Retina (tissue), 1 donor: ENCODE data around the gene ZNF541.
"Not testable (repeated sequence)": the region's sequence is repeated elsewhere in the genome, so short reads cannot be mapped to it uniquely, and the experiment has no call there.

ENCODE experiments used
- DNase-seq: peaks from one replicate; pipeline ENCODE4 v3.0.0-alpha.2; 2016

ZNF541 gene

GRCh38 chr19:47600246-47601179 lies 27.6 kb upstream of the ZNF541 start:
- DNase-seq: peak; percentile 99

GRCh38 chr19:47599671-47600245 lies 26.8 kb upstream of the ZNF541 start:
- not testable (repeated sequence) for DNase-seq

- DNase-seq: peak; percentile 22
These were observed 25.7 kb upstream of the ZNF541 start for GRCh38 chr19:47598407-47599349.

DNA sequence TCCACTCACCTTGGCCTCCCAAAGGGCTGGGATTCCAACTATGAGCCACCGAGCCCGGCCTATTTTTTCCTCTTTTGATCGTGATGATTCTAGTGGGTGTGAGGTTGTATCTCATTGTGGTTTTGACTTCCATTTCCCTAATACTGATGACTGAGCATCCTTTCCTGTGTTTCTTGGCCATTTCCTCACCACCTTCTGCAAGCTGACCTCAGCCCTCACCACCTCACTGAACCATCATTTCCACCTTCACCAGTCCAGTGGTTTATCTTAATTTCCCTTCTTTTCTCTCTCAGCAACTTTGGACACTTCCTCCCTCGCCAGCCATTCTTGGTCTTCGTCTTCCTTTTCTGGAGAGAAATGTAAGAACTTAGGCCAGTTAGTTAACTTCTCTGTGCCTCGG lies 23.0 kb upstream of the ZNF541 start:
- DNase-seq: no peak

DNA sequence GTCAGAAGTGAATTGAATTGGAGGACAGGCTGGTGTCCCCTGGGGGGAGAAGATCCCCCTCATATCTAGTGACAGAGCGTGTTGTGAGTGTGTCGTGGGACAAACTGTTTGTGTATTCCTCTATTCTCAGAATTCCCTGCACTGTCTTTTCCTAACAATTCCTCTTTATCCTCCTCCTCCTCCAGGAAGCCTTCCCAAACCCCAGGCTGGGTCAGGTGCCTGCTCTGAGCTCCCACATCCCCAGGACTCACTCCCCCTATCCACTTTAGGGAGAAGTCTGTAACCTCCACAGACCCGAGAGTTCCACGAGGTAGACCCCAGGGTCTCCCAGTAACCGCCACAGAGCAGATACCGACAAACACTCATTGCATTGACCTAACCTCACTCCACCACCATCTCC lies 20.9 kb upstream of the ZNF541 start:
- no peak for DNase-seq

- no peak for DNase-seq
These were observed 16.9 kb upstream of the ZNF541 start for GRCh38 chr19:47589824-47590223.

DNA sequence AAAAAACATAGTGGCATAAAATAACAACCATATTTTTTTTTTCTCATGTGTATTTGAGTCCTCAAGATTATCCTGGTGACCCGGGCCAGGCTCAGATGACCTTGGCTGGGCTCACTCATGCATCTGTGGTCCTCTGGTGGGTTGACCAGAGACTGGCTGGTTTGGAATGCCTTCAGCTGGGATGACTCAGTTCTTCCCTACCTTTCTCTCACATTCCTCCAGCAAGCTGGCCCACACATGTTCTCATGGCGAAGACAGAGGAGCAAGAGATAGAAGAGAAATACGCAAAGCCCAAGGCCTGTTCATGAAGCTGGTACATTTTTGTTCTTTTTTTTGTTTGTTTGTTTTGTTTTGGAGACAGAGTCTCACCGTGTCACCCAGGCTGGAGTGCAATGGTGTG lies 14.3 kb upstream of the ZNF541 start:
- DNase-seq: no peak

- DNase-seq: not testable (repeated sequence)
These were observed 10.2 kb upstream of the ZNF541 start for GRCh38 chr19:47583161-47583560.

DNA sequence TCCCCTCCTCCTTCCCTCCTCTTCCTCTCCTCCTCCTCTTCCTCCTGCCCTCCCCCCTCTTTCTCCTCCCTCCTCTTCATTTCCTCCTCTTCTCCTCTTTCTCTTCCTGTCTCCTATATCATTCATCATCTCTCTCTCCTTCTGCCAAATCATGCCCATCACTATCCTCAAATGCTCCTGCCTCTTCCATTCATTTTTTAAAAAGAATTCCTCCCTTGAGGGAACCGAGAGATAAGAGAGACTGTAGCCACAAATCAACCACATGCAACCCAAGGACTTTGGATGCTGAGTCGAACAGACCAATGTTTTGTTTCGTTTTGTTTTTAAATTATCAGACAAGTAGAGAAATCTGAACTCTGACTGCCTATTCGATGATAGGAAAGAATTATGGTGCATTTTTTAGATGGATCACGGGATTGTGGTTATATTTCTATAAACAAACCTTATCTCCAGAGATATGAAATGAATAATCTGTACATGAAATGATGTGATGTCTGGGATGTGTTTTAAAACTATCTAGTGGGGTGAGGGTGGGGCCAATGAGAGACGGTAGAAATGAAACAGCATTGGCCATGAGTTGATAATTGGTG lies 9.5 kb upstream of the ZNF541 start:
- no peak for DNase-seq

- DNase-seq: no peak
These were observed 8.8 kb upstream of the ZNF541 start for GRCh38 chr19:47581605-47582319.

DNA sequence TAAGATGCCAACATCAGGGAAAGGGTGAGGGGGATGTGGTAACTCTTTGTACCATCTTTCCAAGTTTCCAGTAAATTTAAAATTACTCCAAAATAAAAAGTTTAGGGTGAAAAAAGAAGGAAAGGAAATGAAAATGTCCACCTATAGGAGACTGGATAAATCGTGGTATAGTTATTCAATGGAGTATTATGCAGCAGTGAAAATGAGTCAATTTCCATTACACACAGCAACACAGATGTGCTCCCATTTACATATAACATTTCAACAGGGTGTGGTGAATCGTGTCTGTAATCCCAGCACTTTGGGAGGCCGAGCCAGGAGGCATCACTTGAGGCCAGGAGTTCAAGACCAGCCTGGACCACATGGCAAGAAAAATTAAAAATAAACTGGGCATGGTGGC lies 7.4 kb upstream of the ZNF541 start:
- DNase-seq: no peak

- no peak for DNase-seq
These were observed 313 bp downstream of the ZNF541 start for GRCh38 chr19:47572635-47573034.

DNA sequence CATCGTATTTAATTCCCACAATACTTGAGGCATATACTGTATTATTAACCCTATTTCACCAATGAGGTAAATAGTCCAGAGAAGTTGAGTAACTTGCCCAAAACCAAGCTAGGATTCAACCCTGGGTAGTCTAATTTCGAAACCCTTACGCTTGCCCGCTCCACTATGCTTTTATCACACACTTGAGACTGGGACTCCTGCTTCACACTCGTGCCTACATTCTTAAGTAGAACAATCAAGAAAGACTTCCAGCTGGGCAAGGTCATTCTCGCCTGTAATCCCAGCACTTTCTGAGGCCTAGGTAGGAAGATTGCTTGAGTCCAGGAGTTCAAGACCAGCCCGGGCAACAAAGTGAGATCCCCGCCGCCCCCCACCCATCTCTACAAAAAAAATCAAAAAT lies 3.6 kb downstream of the ZNF541 start:
- DNase-seq: no peak

DNA sequence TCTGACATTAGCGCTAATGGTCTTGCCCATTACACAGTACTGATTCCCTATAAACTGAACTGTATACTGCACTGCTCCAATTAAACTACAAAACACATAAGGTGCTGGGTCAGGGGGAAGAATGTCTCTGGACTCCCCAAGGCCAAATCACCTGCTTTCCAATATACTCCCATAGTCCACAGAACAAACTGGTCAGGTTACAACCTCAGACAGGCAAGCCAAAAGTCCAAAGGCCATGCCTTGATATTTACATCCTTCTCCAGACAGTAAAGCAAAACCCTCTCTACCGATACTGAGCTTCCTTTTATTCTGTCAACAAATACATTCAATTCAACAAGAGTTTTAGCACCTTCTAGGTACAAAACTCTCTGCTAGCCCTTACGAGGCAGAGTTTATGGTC lies 8.9 kb downstream of the ZNF541 start:
- DNase-seq: no peak

GRCh38 chr19:47561440-47562057 lies 11.4 kb downstream of the ZNF541 start:
- no peak for DNase-seq

GRCh38 chr19:47560999-47561398 lies 11.9 kb downstream of the ZNF541 start:
- DNase-seq: no peak

GRCh38 chr19:47550129-47550528 lies 22.8 kb downstream of the ZNF541 start:
- DNase-seq: no peak

GRCh38 chr19:47549261-47549862 lies 23.6 kb downstream of the ZNF541 start:
- no peak for DNase-seq

- no peak for DNase-seq
These were observed 25.7 kb downstream of the ZNF541 start for GRCh38 chr19:47547199-47547598.

GRCh38 chr19:47545061-47545948 lies 27.6 kb downstream of the ZNF541 start:
- peak; percentile 63 for DNase-seq
